ENCODE data around the gene KRT82. TPM values are rescaled to one million over a fixed set of nuclear protein-coding genes. Genes with fewer than 3 reads are reported as not detected.
"Not testable (repeated sequence)": the region's sequence is repeated elsewhere in the genome, so short reads cannot be mapped to it uniquely, and the experiment has no call there.

Gene KRT82
- polyA plus RNA-seq, 3 donors: not detected

DNA sequence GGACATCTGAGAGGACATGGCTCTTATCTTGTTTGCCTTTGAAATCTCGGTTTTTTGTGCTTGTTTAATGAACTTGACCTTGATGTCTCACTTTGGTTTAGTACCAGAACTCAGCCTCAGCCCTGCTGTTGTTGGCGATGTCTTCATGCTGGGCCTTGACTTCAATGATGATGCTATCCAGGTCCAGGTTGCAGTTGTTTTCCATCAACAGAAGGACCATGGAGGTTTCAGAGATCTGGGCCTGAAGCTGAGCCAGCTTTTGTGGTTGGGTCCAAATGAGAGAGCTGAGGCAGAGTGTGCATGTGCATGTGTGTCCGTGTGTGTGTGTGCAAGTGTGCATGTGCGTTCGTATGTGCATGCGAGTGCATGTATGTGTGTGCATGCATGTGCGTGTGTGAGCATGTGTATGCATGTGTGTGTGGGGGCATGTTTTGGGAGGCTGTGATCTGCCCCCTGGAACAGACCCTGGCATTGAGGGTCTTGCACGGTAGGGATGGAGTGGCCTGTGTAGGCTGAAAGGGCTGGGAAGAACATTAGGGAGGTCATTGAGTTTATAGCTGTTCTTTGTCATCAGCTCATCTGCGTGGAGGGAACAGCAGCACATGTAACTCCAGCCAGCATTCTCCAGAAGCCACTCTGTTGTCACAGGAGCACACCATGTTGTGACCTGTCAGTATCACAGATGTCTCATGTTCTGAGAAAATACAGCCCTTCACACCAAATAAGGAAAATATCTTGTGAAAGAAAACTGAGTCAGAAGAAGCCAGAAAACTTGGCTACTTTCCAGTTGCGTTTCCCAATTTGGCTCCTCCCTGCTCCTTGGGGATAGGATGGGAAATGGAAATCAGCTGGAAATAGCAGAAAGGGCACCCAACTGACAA, 10.0 kb upstream of the KRT82 start:
- no peak overlapping the region for H3K27ac ChIP-seq (ENCODE audit: low read depth, low read length)
- 68 to 69% (median 68%) methylated on average over 10 of the region's 10 CpGs for whole genome bisulfite sequencing, 3 donors

DNA sequence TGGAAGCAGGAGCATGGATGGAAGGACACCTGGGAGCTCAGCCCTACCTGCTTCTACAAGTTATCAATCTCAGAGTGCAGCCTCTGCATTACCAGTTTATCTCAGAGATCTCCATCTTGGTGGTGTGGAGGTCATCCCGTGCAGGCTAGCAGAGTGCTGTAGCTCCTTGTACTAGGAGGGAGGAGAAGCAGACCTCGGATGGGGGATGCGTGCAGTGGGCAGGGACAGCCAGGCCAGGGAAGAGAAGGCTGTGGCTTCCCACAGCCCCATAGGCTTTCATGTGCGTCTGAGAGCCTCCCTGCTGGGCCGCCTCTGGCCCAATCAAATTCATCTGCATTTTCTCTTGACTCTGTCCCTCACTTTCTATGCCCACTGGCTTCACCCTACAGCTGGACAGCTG, 8.8 kb upstream of the KRT82 start:
- 72 to 83% (median 77%) methylated on average over 5 of the region's 5 CpGs for WGBS, 3 donors
- H3K27ac ChIP-seq (ENCODE audit: low read depth, low read length): no peak overlapping the region

DNA sequence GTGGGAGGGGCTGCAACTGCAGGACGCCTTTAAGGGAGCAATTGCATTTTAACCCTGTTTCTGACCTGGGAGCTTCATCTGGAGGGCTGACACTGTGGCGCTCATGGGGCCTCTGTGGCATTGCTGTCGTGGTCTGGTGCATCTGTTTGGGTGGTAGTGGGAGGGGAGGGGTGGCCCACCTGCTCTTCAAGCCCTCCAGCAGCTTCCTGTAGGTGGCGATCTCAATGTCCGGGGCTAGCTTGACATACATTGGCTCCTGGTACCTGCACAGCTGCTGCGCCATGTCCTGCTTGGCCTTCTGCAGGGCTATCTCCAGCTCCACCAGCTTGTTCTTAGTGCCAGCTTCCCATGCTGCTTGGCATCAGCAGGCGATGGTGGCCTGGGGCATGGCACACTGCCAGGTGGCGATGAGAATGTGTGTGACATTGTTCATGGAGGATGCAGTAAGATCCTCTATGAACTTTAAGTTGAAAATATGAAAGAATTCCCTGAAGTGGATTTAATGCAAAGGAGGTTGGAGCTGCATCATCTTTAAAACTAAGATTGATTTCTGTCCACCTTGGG, 7.7 kb upstream of the KRT82 start:
- H3K27ac ChIP-seq (ENCODE audit: low read depth, low read length): no peak overlapping the region
- WGBS, 3 donors: 49 to 70% (median 64%) methylated on average over 8 of the region's 8 CpGs

DNA sequence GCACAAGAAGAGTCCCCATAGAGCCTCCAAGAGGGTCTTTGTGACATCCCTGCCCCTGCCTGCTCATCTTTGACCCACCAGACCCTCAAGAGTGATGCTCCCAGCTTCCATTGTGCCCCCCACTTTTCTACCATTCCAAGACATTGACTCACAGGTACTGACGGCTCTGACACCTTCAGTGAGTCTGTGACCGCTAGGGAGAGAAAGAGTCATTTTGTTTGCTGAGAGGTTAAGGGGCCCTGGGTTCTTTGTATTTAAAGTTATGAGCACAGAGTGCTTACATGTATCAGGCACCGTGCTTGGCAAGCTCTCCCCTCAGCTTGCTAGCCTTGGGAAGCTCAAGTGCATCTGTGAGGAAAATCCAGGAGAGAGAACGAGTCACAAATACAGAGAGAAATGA, 7.1 kb upstream of the KRT82 start:
- no peak overlapping the region for H3K27ac ChIP-seq (ENCODE audit: low read depth, low read length)
- WGBS, 3 donors: 54 to 59% (median 55%) methylated on average over 4 of the region's 4 CpGs

DNA sequence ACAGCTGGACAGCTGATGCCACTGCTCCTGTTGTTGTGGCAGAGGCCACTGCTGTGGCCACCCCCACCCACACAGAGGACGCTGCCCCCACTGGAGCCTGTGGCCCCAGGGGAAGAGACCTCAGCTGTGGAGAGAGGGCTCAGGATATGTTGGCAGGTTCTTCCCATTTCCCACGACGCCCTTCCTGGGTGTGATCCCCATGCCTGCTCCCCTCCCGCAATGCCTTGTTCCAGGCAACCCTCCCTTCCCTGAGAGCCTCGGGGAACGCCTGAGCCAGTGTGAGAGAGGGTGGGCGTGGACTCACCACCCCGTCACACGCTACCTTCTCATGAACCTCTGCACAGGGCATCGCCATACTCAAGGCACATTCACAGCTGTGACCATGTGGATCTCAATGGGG, 5.7 kb upstream of the KRT82 start:
- 79 to 90% (median 85%) methylated on average over 10 of the region's 10 CpGs for WGBS, 3 donors
- no peak overlapping the region for H3K27ac ChIP-seq (ENCODE audit: low read depth, low read length)

DNA sequence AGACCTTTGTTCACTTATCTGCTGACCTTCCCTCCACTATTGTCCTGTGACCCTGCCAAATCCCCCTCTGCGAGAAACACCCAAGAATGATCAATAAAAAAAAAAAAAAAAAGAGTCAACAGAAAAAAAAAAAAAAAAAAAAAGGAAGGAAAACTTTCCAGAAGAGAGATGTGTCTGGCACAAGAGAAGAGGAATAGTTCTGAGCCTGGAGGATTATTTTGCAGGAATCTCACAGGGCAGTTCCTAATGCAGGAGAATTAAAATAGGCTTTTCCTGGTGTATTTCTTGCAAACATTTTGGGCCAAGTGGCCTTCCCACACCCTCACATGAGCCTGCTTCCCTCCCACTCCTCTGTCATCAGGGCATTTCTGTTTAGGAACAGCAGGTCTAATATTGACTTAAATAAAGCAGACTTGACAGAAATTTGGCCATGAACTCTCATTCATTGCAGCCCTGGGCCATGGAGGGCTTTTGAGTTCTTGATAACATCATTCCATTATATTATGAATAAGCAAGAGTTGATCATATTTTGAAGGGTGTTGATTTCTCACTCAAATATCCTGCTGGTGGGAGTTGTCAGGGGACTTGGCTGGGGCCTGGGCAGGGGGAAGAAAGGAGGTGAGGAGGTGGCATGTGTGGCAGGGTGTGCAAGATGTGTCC, 4.6 kb upstream of the KRT82 start:
- H3K27ac ChIP-seq (ENCODE audit: low read depth, low read length): not testable (repeated sequence)
- WGBS, 3 donors: no CpG with 5 or more reads among the region's 1 CpG

DNA sequence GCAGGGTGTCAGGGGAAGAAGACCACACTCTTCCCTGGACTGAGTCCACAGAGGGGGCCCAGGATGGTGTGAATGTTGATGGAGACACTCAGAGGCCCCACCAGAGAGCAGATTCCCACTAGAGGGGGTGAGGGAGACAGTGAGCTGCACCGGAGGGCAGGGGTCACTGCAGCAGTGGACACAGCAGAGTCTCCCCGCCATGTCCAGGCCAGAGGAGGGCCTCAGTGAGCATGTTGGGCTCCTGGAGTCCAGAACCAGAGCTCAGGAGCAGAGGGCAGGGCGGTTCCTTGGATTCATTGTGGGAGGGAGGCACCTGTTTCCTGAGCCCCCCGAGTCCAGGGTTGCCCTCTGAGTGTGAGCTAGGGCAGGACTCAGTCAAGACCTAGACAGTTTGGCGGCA, 1.8 kb upstream of the KRT82 start:
- 82 to 84% (median 83%) methylated on average over 5 of the region's 5 CpGs for WGBS, 3 donors
- no peak overlapping the region for H3K27ac ChIP-seq (ENCODE audit: low read depth, low read length)

DNA sequence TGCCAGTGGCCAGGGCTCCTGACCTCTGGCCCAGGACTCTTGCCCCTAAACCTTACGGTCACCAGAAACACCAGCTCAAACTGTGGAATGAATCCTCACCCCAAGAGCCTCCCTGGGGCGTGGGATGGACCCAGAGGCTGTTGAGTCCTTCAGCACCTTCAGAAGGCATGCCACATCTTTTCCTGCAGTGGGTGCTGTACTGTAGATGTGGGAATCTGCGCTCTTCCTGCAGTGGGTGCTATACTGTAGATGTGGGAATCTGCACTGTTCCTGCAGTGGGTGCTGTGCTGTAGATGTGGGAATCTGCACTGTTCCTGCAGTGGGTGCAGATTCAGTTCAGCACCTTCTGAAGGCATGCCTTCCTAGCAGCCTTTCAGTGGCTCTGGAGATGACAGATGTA, 1.2 kb downstream of the KRT82 start:
- 86 to 89% (median 88%) methylated on average over 3 of the region's 3 CpGs for WGBS, 3 donors
- H3K27ac ChIP-seq (ENCODE audit: low read depth, low read length): no peak overlapping the region

DNA sequence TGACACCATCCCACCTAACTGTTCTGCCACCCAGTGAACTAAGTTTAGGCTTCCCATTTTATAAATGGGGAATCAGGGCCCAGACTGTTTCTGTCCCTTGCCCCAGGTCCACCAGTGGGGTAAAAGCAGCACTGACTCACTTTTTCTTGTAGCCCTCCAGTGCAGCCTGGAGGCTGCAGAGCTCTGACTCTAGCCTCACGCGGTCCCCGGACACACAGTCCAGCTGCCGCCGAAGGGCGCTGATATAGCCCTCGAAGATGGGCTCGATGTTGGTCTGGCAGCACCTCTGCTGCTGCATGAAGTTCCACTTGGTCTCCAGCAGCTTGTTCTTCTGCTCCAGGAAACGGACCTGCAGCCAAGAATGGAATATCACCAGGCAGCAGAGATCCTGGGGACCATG, 2.6 kb downstream of the KRT82 start:
- WGBS, 3 donors: 91 to 94% (median 92%) methylated on average over 9 of the region's 9 CpGs
- H3K27ac ChIP-seq (ENCODE audit: low read depth, low read length): no peak overlapping the region

DNA sequence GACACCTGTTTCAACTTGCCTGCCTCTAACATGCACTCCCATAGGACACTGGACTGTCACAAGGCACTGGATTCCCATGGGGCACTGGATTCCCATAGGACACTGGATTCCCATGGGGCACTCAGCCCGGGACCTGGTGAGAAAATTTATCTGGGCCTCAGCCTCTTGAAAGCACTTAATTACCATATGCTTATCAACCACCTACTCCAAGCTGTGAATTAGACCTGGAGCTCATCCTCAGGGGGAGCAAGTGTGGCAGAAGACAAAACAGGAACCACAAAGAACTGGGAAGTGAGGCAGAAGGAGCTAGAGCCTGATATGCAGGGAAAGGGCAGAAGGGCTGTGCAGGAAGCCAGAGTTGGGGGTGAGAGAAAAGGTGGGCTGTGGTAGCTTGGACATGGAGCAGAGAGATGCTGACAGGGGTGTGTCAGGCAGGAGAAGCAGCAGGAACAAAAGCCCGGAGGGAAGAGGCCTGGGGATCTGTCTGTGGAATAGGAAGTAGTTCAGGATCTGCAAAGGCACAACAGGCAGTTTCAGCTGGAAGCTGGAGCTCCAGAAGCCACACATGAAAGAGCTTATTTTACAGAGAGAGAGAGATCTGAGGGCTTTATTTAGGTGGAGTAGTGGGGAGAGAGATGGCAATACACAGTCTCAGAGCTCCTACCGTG, 3.1 kb downstream of the KRT82 start:
- WGBS, 3 donors: 68 to 76% (median 74%) methylated on average over 3 of the region's 3 CpGs

DNA sequence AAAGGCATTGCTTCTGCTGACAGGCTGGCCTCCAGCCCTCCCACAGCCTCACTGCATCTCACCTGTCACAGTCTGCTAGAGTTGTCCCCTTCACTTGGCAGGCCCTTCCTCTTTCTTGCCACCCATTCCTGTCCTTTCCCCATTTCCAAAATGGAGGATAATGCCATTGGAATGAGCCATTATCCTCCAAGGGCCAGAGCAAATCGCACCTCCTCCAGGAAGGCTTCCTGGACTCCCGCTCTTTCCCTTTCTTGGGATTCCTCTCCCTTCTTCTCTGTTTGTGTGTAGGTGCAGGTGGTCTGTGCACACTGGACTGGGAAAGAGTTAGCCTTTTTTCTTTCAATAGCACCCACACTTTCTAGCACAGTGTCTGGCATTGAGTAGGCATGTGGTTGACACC, 3.8 kb downstream of the KRT82 start:
- no peak overlapping the region for H3K27ac ChIP-seq (ENCODE audit: low read depth, low read length)
- 93 to 98% (median 98%) methylated on average over 2 of the region's 2 CpGs for WGBS, 3 donors

More for the DNA sequence above, 3.1 kb downstream of the KRT82 start:
- H3K27ac ChIP-seq (ENCODE audit: low read depth, low read length): no peak overlapping the region

DNA sequence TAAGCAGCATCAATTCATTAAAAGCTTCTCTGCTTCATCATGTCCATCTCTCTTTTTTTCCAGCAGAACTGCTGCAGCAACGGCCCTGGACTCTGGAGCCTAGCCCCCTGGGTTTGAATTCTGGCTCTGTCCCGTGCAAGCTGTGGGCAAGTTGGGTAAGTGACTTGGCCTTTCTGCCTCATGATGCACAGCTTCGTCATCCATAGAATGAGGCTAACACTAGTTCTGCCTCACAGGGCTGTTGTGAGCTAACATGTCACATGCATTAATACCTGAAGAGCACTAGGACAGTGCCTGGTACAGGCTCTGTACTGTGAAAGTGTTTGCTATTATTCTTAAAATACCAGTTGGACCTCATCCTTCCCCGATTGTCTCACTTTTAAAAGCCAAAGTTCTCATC, 4.2 kb downstream of the KRT82 start:
- H3K27ac ChIP-seq (ENCODE audit: low read depth, low read length): no peak overlapping the region
- 74 to 84% (median 84%) methylated on average over 4 of the region's 4 CpGs for WGBS, 3 donors

DNA sequence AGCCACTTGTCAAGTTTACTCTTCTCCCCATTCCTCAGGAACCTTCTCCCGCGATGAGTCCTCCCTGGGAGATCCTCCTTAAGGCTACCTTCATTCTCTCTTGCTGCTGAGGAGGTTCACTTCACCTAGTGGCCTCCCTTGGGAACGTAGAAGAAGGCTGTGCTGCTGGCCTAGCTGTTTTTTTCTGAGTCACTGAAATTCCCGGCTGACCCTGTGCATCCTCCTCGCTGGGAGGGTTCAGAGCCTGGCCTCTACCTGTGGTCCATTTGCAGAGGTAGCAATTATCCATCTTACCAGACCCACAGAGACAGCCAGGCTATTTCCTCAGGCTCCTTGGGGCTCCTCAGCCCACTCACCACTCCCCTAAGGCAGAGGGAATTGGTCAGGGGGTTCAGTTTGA, 4.6 kb downstream of the KRT82 start:
- H3K27ac ChIP-seq (ENCODE audit: low read depth, low read length): no peak overlapping the region
- 84 to 95% (median 87%) methylated on average over 5 of the region's 5 CpGs for WGBS, 3 donors

DNA sequence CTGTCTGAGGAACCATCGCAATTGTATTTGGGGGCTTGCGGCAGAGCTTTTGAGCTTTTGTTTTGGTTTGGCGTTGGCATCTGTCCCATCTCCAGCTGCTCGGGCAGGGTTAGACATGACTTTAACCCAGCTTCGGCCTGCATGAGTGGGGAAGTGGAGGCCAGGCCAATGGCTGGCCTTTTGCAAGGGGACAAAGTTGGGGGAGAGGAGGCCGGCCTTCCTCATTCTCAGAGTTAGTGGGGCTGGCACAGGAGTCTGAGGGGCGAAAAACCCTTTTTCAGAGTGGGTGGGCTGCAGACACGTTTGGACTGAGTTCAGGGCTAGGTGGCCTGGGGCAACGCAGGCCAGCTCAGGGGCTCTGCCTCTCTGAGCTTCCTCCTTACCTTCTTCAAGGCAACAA, 5.2 kb downstream of the KRT82 start:
- 83 to 89% (median 88%) methylated on average over 9 of the region's 9 CpGs for WGBS, 3 donors
- H3K27ac ChIP-seq (ENCODE audit: low read depth, low read length): no peak overlapping the region

DNA sequence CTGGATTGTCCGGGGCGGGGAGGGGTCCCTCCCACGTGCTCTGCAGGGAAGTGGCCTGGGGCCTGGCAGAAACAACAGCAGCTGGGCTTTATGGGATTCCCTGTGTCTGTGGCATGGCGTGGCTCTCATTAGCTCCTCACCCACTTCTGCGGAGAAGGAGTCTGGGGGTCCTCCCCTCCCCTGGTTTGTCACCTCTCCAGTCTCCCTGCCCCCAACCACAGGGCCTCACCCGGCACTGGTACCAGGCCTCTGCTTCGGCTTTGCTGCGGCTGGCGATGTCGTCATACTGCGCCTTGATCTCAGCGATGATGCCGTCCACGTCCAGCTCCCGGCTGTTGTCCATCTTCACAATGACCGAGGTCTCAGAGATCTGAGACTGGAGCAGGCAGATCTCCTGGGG, 6.4 kb downstream of the KRT82 start:
- WGBS, 3 donors: 93 to 95% (median 95%) methylated on average over 16 of the region's 16 CpGs
- H3K27ac ChIP-seq (ENCODE audit: low read depth, low read length): no peak overlapping the region

DNA sequence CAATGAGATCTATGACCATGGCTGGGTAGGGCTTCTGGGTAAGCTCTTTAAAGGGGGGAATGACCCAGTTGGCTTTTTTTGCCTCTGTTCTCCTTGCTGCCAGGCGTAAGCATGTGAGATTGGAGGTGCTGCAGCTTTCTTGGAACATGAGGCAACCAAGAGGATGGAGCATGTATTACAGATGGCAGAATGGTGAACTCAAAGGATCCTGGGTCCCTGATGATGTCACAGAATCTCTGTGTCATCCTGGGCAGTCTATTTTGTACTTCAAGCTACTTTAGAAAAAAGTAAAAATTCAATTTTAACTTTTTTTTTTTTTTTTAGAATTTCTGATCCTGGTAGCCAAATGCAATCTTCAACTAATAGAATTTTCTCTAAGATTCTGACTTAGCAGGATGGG, 8.0 kb downstream of the KRT82 start:
- no peak overlapping the region for H3K27ac ChIP-seq (ENCODE audit: low read depth, low read length)
- WGBS, 3 donors: 86 to 95% (median 90%) methylated on average over 1 of the region's 1 CpG

DNA sequence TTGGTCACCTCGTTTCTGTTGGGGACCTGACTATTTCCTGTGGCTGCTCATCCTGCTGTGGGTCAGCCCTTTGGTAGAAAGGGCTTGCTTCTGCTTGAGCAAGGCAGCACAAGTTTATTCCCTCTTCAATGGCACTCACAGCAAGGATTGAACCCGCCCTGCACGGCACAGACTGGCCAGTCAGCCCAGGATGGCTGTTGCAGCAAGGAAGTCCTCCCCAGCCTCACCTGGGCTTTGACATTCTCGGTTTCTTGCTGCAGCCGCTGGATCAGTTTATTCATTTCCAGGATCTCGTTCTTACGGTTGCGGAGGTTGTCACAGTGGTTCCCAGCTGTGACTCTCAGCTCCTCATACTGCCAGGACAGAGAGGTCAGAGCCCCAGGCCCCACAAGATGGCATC, 9.5 kb downstream of the KRT82 start:
- WGBS, 3 donors: 74 to 86% (median 80%) methylated on average over 8 of the region's 8 CpGs
- H3K27ac ChIP-seq (ENCODE audit: low read depth, low read length): no peak overlapping the region

DNA sequence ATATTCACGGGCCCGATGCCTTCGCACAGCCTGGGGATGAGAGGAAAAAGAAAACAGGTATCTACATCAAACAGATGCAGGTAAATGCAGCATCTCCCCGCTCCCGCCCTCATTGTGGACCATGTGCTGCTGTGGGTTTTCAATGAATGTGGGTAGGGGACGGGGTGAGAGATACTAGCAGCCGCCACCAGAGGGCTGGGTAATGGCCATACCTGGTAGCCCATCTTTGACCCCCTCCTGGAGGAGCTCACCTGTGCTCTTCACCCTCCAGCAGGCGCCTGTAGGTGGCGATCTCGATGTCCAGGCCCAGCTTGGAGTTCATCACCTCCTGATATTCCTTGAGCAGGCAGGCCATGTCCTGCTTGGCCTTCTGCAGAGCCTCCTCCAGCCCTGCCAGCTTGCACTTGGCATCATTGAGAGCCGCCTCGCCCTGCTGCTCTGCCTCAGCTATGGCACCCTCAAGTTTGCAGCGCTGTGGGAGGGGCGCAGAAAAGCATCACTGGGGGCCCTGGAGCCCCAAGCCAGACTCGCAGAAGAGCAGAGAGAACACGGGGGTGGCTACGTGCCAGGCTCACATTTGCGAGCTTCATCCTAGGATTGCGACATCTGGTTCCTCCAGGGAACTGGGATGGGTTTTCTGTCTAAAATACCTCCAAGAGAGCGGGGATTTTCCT, 10.2 kb downstream of the KRT82 start:
- H3K27ac ChIP-seq (ENCODE audit: low read depth, low read length): no peak overlapping the region
- WGBS, 3 donors: 54 to 67% (median 61%) methylated on average over 20 of the region's 20 CpGs

All from adipose tissue (tissue), 3 donors.